ENCODE data around the gene SLC44A5. TPM values are rescaled to one million over a fixed set of nuclear protein-coding genes. Genes with fewer than 3 reads are reported as not detected.
"Not testable (repeated sequence)": the region's sequence is repeated elsewhere in the genome, so short reads cannot be mapped to it uniquely, and the experiment has no call there.

SLC44A5 gene
- total RNA-seq, 2 experiments from 2014 or later: 0.79 to 0.89 TPM

DNA sequence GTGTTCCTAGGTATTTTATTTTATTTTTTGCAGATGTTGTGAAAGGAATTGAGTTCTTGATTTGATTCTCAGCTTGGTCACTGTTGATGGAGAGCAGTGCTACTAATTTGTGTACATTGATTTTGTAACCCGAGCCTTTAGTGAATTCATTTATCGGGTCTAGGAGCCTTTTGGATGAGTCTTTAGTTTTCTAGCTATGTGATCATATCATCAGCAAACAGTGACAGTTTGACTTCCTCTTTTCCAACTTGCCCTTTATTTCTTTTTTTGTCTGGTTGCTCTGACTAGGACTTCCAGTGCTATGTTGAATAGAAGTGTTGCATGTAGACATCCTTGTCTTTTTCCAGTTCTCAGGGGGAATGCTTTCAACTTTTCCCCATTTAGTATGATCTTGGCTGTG is 337.8 kb downstream of the SLC44A5 start:
- H3K27ac Mint-ChIP-seq: no peak overlapping the region
- POLR2A ChIA-PET: no interaction called here
- H3K9me3 Mint-ChIP-seq: peaks cover 1% of the 10 kb centered on the region
- ATAC-seq (ENCODE audit: low read depth) (no peak), DNase-seq (no peak)
- no peaks in the 10 kb centered on the region for H3K4me1 Mint-ChIP-seq
- peaks cover 3% of the 10 kb centered on the region for H3K27me3 Mint-ChIP-seq
- H3K36me3 Mint-ChIP-seq: no peaks in the 10 kb centered on the region
- no peak overlapping the region for H3K4me3 Mint-ChIP-seq

DNA sequence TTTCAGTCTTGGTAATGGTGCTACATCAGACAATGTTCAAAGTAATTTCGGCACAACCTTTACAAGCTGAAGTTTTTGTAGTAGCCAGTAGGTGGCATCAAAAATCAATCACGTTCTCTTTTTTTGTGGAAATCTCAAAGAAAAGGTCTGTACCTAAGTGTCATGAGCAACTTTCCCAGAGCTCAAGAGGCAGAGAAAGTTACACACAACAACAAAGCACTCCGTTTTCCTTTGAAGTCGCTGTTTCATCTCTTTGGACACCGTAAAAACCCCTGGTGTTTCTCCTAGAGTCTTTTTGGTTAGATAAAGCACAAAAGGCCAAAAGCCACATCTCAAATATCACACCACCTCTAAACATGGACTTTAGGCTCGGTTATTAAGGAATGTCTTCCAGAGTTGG is 345.1 kb downstream of the SLC44A5 start:
- no peaks in the 10 kb centered on the region for H3K36me3 Mint-ChIP-seq
- H3K4me1 Mint-ChIP-seq: no peaks in the 10 kb centered on the region
- peaks cover 5% of the 10 kb centered on the region for H3K27me3 Mint-ChIP-seq
- H3K4me3 Mint-ChIP-seq: no peak overlapping the region
- no peak overlapping the region for H3K27ac Mint-ChIP-seq
- POLR2A ChIA-PET: no interaction called here
- ATAC-seq (ENCODE audit: low read depth) (no peak), DNase-seq (no peak)
- no peaks in the 10 kb centered on the region for H3K9me3 Mint-ChIP-seq

GRCh38 chr1:75264112-75264511 is 346.8 kb downstream of the SLC44A5 start:
- ATAC-seq (ENCODE audit: low read depth) (no peak), DNase-seq (no peak)
- Mint-ChIP-seq H3K27me3 (peaks cover 5% of the 10 kb centered on the region), H3K4me1 (no peaks in the 10 kb centered on the region), H3K27ac (no peak overlapping the region), H3K4me3 (no peak overlapping the region), H3K9me3 (no peaks in the 10 kb centered on the region), H3K36me3 (no peaks in the 10 kb centered on the region)
- POLR2A ChIA-PET: no interaction called here

- DNase-seq; H3K36me3 Mint-ChIP-seq; H3K27me3 Mint-ChIP-seq; H3K9me3 Mint-ChIP-seq; H3K27ac Mint-ChIP-seq; H3K4me1 Mint-ChIP-seq; H3K4me3 Mint-ChIP-seq; POLR2A ChIA-PET; ATAC-seq (ENCODE audit: low read depth): not testable (repeated sequence)
Measured at GRCh38 chr1:75263616-75264015, 347.3 kb downstream of the SLC44A5 start.

- H3K9me3 Mint-ChIP-seq; H3K36me3 Mint-ChIP-seq; DNase-seq; H3K27ac Mint-ChIP-seq; H3K4me3 Mint-ChIP-seq; ATAC-seq (ENCODE audit: low read depth); POLR2A ChIA-PET; H3K27me3 Mint-ChIP-seq; H3K4me1 Mint-ChIP-seq: not testable (repeated sequence)
Measured at GRCh38 chr1:75261946-75262345, 349.0 kb downstream of the SLC44A5 start.

DNA sequence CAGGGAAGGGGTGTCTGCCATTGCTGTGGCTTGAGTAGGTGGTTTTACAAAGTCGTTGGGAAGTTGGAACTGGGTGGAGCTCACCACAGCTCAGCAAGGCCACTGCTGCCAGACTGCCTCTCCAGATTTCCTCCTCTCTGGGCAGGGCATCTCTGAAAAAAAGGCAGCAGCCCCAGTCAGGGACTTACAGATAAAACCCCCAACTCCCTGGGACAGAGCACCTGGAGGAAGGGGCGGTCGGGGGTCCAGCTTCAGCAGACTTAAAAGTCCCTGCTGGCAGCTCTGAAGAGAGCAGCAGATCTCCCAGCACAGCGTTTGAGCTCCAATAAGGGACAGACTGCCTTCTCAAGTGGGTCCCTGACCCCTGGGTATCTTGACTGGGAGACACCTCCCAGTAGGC is 352.6 kb downstream of the SLC44A5 start:
- H3K27me3 Mint-ChIP-seq: peaks cover 2% of the 10 kb centered on the region
- no peak for ATAC-seq (ENCODE audit: low read depth)
- no peaks in the 10 kb centered on the region for H3K36me3 Mint-ChIP-seq
- H3K27ac Mint-ChIP-seq: no peak overlapping the region
- H3K4me3 Mint-ChIP-seq: no peak overlapping the region
- H3K9me3 Mint-ChIP-seq: no peaks in the 10 kb centered on the region
- POLR2A ChIA-PET: no interaction called here
- no peaks in the 10 kb centered on the region for H3K4me1 Mint-ChIP-seq
- DNase-seq: no peak

- Mint-ChIP-seq H3K27ac (no peak overlapping the region), H3K9me3 (no peaks in the 10 kb centered on the region), H3K36me3 (no peaks in the 10 kb centered on the region), H3K4me3 (no peak overlapping the region), H3K4me1 (no peaks in the 10 kb centered on the region), H3K27me3 (peaks cover 2% of the 10 kb centered on the region)
- POLR2A ChIA-PET: no interaction called here
- no peak for ATAC-seq (ENCODE audit: low read depth)
- DNase-seq: no peak
Measured at GRCh38 chr1:75257424-75257823, 353.5 kb downstream of the SLC44A5 start.

GRCh38 chr1:75250114-75250513 is 360.8 kb downstream of the SLC44A5 start:
- H3K36me3 Mint-ChIP-seq; ATAC-seq (ENCODE audit: low read depth); POLR2A ChIA-PET; H3K27me3 Mint-ChIP-seq; H3K4me1 Mint-ChIP-seq; H3K9me3 Mint-ChIP-seq; H3K27ac Mint-ChIP-seq; H3K4me3 Mint-ChIP-seq; DNase-seq: not testable (repeated sequence)

DNA sequence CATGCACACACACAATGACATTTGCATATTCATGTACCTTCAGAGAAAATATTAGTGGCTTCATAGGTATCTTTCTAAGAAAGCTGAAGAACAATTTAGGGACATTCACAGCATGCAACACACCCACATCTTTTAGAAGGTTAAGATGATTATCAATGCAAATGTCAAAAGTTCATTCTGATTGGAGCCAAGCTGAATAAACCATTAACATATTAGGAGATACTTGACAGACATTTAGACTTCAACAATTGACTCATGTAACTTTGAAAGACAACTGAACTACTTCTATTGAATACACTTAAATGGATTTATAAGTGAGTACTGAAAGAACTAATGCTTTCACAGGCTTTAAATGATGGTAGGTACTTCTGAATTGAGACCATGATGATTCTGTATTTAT is 365.7 kb downstream of the SLC44A5 start:
- H3K9me3 Mint-ChIP-seq: no peaks in the 10 kb centered on the region
- no peaks in the 10 kb centered on the region for H3K4me1 Mint-ChIP-seq
- no peak for DNase-seq
- no peaks in the 10 kb centered on the region for H3K27me3 Mint-ChIP-seq
- POLR2A ChIA-PET: no interaction called here
- no peak overlapping the region for H3K4me3 Mint-ChIP-seq
- H3K27ac Mint-ChIP-seq: no peak overlapping the region
- ATAC-seq (ENCODE audit: low read depth): no peak
- no peaks in the 10 kb centered on the region for H3K36me3 Mint-ChIP-seq

DNA sequence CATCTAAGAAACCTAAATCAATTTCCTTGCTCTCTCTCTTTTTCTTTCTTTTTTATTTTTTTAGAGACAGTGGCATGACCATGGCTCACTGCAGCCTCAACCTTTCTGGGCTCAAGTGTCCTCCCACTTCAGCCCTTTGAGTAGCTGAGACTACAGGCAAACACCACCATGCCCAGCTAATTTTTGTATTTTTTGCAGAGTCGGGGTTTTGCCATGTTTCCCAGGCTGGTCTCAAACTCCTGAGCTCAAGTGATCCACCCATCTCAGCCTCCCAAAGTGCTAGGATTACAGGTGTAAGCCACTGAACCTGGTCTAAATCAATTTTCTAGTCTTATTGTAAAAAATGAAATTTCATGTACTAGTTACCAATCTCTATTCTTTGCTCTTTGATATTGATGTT is 367.8 kb downstream of the SLC44A5 start:
- Mint-ChIP-seq H3K27ac (no peak overlapping the region), H3K4me3 (no peak overlapping the region), H3K4me1 (no peaks in the 10 kb centered on the region), H3K36me3 (no peaks in the 10 kb centered on the region), H3K9me3 (no peaks in the 10 kb centered on the region), H3K27me3 (no peaks in the 10 kb centered on the region)
- no peak for ATAC-seq (ENCODE audit: low read depth)
- no peak for DNase-seq
- POLR2A ChIA-PET: no interaction called here

DNA sequence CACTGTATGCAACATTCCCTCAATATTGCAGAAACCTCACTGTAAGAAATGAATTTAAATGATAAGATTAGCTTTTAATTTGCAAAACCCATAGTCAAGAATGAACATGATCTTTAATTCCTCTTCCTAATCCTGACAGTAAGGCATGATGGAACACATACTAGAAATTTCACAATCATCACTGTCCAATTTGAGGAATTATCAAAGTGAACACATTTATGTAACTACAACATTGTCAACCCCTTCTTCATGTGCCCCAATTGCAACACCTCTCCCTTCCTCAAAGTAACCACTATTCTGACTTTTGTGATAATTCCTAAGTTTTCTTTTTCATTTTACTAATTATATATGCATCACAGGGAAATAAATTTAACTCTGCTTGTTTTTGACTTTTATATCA is 373.6 kb downstream of the SLC44A5 start:
- no peaks in the 10 kb centered on the region for H3K27me3 Mint-ChIP-seq
- H3K27ac Mint-ChIP-seq: no peak overlapping the region
- no peak overlapping the region for H3K4me3 Mint-ChIP-seq
- no peak for ATAC-seq (ENCODE audit: low read depth)
- no peaks in the 10 kb centered on the region for H3K4me1 Mint-ChIP-seq
- DNase-seq: no peak
- H3K9me3 Mint-ChIP-seq: no peaks in the 10 kb centered on the region
- no peaks in the 10 kb centered on the region for H3K36me3 Mint-ChIP-seq
- POLR2A ChIA-PET: no interaction called here

GRCh38 chr1:75234562-75234961 is 376.4 kb downstream of the SLC44A5 start:
- no peaks in the 10 kb centered on the region for H3K36me3 Mint-ChIP-seq
- no peaks in the 10 kb centered on the region for H3K4me1 Mint-ChIP-seq
- no peak overlapping the region for H3K27ac Mint-ChIP-seq
- POLR2A ChIA-PET: no interaction called here
- no peaks in the 10 kb centered on the region for H3K27me3 Mint-ChIP-seq
- H3K4me3 Mint-ChIP-seq: no peak overlapping the region
- no peak for ATAC-seq (ENCODE audit: low read depth)
- H3K9me3 Mint-ChIP-seq: no peaks in the 10 kb centered on the region
- DNase-seq: no peak

- no peak overlapping the region for H3K4me3 Mint-ChIP-seq
- no peaks in the 10 kb centered on the region for H3K36me3 Mint-ChIP-seq
- no peak overlapping the region for H3K27ac Mint-ChIP-seq
- no peaks in the 10 kb centered on the region for H3K9me3 Mint-ChIP-seq
- POLR2A ChIA-PET: no interaction called here
- ATAC-seq (ENCODE audit: low read depth): peak; percentile 58
- H3K4me1 Mint-ChIP-seq: no peaks in the 10 kb centered on the region
- DNase-seq: no peak
- H3K27me3 Mint-ChIP-seq: no peaks in the 10 kb centered on the region
Measured at GRCh38 chr1:75233302-75233929, 377.5 kb downstream of the SLC44A5 start.

GRCh38 chr1:75220072-75220471 is 390.8 kb downstream of the SLC44A5 start:
- Mint-ChIP-seq H3K27me3 (no peaks in the 10 kb centered on the region), H3K9me3 (no peaks in the 10 kb centered on the region), H3K36me3 (no peaks in the 10 kb centered on the region), H3K27ac (no peak overlapping the region), H3K4me3 (no peak overlapping the region), H3K4me1 (no peaks in the 10 kb centered on the region)
- ATAC-seq (ENCODE audit: low read depth): no peak
- POLR2A ChIA-PET: no interaction called here
- DNase-seq: no peak

DNA sequence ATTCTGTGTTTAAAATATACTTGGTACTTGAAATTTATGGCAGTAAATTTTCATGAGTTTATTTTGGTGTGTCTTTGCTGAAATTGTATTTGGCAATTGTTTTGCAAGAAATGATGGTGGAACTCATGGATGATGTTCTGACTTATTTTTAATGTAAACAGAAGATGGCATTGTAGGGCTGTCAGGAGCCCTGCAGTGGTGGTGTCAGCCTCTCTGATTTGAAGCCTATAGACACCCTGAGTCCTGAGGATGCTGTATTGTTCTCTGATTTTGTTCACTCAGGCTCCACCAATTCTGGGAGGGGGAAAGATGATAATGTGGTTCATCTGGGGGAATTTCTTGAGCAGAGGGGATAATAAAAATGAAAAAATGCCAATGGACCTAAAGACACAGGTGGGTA is 396.9 kb downstream of the SLC44A5 start:
- Mint-ChIP-seq H3K4me1 (no peaks in the 10 kb centered on the region), H3K4me3 (no peak overlapping the region), H3K27ac (no peak overlapping the region), H3K36me3 (no peaks in the 10 kb centered on the region), H3K9me3 (no peaks in the 10 kb centered on the region), H3K27me3 (no peaks in the 10 kb centered on the region)
- POLR2A ChIA-PET: no interaction called here
- DNase-seq: no peak
- no peak for ATAC-seq (ENCODE audit: low read depth)

All from activated naive CD8-positive, alpha-beta T cell treated with anti-CD3 and anti-CD28 coated beads, Interleukin-2, amount 10 ng/mL, durations not matched to agents 7 days and 5 days (primary cell).